H1 (cell line): Measurements from ENCODE around the gene ELL. TPM values are rescaled to one million over a fixed set of nuclear protein-coding genes. Genes with fewer than 3 reads are reported as not detected.

Experiments
- CTCF ChIA-PET: fragments of 300-600 bp; sonication (Branson Sonifier 250); formaldehyde crosslinking; loops from one replicate; lab custom pipeline; 2021; ENCODE audit not compliant: partially characterized antibody; lab: Charles Lee
- POLR2A ChIA-PET: fragments of 300-600 bp; sonication (Branson Sonifier 250); formaldehyde crosslinking; loops from one replicate; lab custom pipeline; 2021; ENCODE audit warnings: inconsistent platforms; ENCODE audit not compliant: partially characterized antibody; lab: Charles Lee
- DNase-seq, 2 experiments: peaks; one replicate each; pipeline versions ENCODE4 v3.0.0 to v3.0.0-alpha.2; 2010 to 2022; ENCODE audit warnings: low spot score in 2 of 2, low read depth in 1 of 2, mixed read lengths in 1 of 2
- FAIRE-seq: peaks from 2 replicates; lab custom pipeline; 2011; peaks lifted over from hg19 to GRCh38; lab: Jason Lieb, UNC
- H2AFZ ChIP-seq: 2 replicates; pipeline ENCODE4 v1.8.1; 2012; ENCODE audit warnings: low read length, inconsistent platforms
- H2AK5ac ChIP-seq: 2 replicates; pipeline ENCODE4 v1.6.1; 2013; ENCODE audit warnings: low read depth, low read length
- H2BK120ac ChIP-seq: replicated peaks from 2 replicates; pipeline ENCODE3; 2013; ENCODE audit warnings: low read depth, low read length, inconsistent platforms
- H2BK12ac ChIP-seq: 2 replicates; pipeline ENCODE4 v1.6.1; 2013; ENCODE audit warnings: low read depth, low read length
- H2BK15ac ChIP-seq: 2 replicates; pipeline ENCODE4 v1.6.1; 2013; ENCODE audit warnings: low read length
- H2BK20ac ChIP-seq: 2 replicates; pipeline ENCODE4 v1.6.1; 2013; ENCODE audit warnings: low read length
- H2BK5ac ChIP-seq: 2 replicates; pipeline ENCODE4 v1.6.1; 2013; ENCODE audit warnings: low read depth, low read length
- H3K14ac ChIP-seq: 2 replicates; pipeline ENCODE4 v1.6.1; 2013; ENCODE audit warnings: inconsistent platforms; ENCODE audit not compliant: insufficient read length
- H3K18ac ChIP-seq: 2 replicates; pipeline ENCODE4 v1.6.1; 2013; ENCODE audit warnings: low read length; ENCODE audit errors: extremely low read depth
- H3K23ac ChIP-seq: 2 replicates; pipeline ENCODE4 v1.6.1; 2013; ENCODE audit warnings: inconsistent platforms; ENCODE audit not compliant: insufficient read length
- H3K23me2 ChIP-seq: 2 replicates; pipeline ENCODE4 v1.6.1; 2013; ENCODE audit warnings: low read depth, low read length
- H3K27ac ChIP-seq: 2 replicates; pipeline ENCODE4 v1.6.1; 2011; ENCODE audit warnings: low read depth, low read length, inconsistent platforms
- H3K27me3 ChIP-seq, 4 experiments: replicated peaks in 1 of 4; 1 replicate in 1 of 4; 2 replicates in 3 of 4; pipeline versions ENCODE4 v1.6.1 to v1.8.1; 2011 to 2013; ENCODE audit warnings: low read length in 3 of 4, mild to moderate bottlenecking in 3 of 4, inconsistent platforms in 2 of 4, mixed read lengths in 2 of 4, moderate library complexity in 1 of 4; ENCODE audit not compliant: control insufficient read depth in 3 of 4, insufficient read depth in 3 of 4; ENCODE audit errors: extremely low read depth in 1 of 4
- H3K36me3 ChIP-seq, 4 experiments: 2 replicates each; pipeline versions ENCODE4 v1.6.1 to v1.8.1; 2011 to 2013; ENCODE audit warnings: mild to moderate bottlenecking in 4 of 4, low read length in 3 of 4, moderate library complexity in 2 of 4, control low read depth in 1 of 4, inconsistent platforms in 1 of 4; ENCODE audit not compliant: insufficient read depth in 4 of 4, control insufficient read depth in 2 of 4
- H3K4ac ChIP-seq: replicated peaks from 2 replicates; pipeline ENCODE3; 2013; ENCODE audit warnings: low read length, low read depth, mixed read lengths, inconsistent platforms; ENCODE audit not compliant: insufficient read length
- H3K4me1 ChIP-seq, 4 experiments: replicated peaks in 1 of 4; 1 replicate in 1 of 4; 2 replicates in 3 of 4; pipeline versions ENCODE4 v1.6.1 to v1.8.1; 2011 to 2013; ENCODE audit warnings: low read length in 3 of 4, inconsistent platforms in 2 of 4, mixed read lengths in 1 of 4; ENCODE audit not compliant: insufficient read depth in 4 of 4, control insufficient read depth in 3 of 4
- H3K4me2 ChIP-seq, 2 experiments: 2 replicates each; pipeline versions ENCODE4 v1.6.1 to v1.8.1; 2011 to 2013; ENCODE audit warnings: low read depth in 2 of 2, low read length in 2 of 2, control low read depth in 1 of 2, inconsistent platforms in 1 of 2, mild to moderate bottlenecking in 1 of 2; ENCODE audit not compliant: insufficient read depth in 1 of 2
- H3K4me3 ChIP-seq, 4 experiments: fragments of 200-600, 300-600 bp in 1 of 4; sonication (generic), shearing (Covaris generic), sonication (Bioruptor Twin) in 1 of 4; 2 replicates each; pipeline versions ENCODE4 v1.5.1 to v1.8.1; 2011 to 2016; ENCODE audit warnings: low read length in 4 of 4, low read depth in 3 of 4, control low read depth in 2 of 4, inconsistent platforms in 2 of 4, mild to moderate bottlenecking in 2 of 4, mixed read lengths in 1 of 4, moderate library complexity in 1 of 4; ENCODE audit not compliant: insufficient read depth in 2 of 4; ENCODE audit errors: extremely low read depth in 1 of 4
- H3K56ac ChIP-seq: replicated peaks from 2 replicates; pipeline ENCODE3; 2013; ENCODE audit warnings: low read depth, mild to moderate bottlenecking, mixed read lengths, low read length, inconsistent platforms; ENCODE audit not compliant: insufficient read length
- H3K79me1 ChIP-seq: 2 replicates; pipeline ENCODE4 v1.6.1; 2013; ENCODE audit warnings: low read depth, low read length, control low read depth
- H3K79me2 ChIP-seq, 2 experiments: 2 replicates each; pipeline versions ENCODE4 v1.6.1 to v1.8.1; 2012 to 2013; ENCODE audit warnings: low read length in 2 of 2, mild to moderate bottlenecking in 2 of 2, inconsistent platforms in 1 of 2; ENCODE audit not compliant: insufficient read depth in 2 of 2, control insufficient read depth in 1 of 2
- H3K9ac ChIP-seq, 4 experiments: replicated peaks in 1 of 4; 1 replicate in 1 of 4; 2 replicates in 3 of 4; pipeline versions ENCODE4 v1.6.1 to v1.8.1; 2011 to 2013; ENCODE audit warnings: low read depth in 3 of 4, low read length in 3 of 4, control low read depth in 2 of 4, mild to moderate bottlenecking in 2 of 4, moderate library complexity in 2 of 4, inconsistent platforms in 1 of 4; ENCODE audit errors: extremely low read depth in 1 of 4
- H3K9me3 ChIP-seq, 2 experiments: 2 replicates each; pipeline versions ENCODE4 v1.6.1 to v1.8.1; 2012 to 2013; ENCODE audit warnings: mild to moderate bottlenecking in 2 of 2, moderate library complexity in 2 of 2, control low read depth in 1 of 2, inconsistent platforms in 1 of 2, low read depth in 1 of 2, low read length in 1 of 2, mixed read lengths in 1 of 2; ENCODE audit not compliant: insufficient read depth in 2 of 2
- H4K20me1 ChIP-seq, 2 experiments: replicated peaks in 1 of 2; 2 replicates each; pipeline versions ENCODE3 to v1.8.1; 2011 to 2013; ENCODE audit warnings: inconsistent platforms in 2 of 2, low read length in 2 of 2, mild to moderate bottlenecking in 1 of 2; ENCODE audit not compliant: insufficient read depth in 2 of 2, control insufficient read depth in 1 of 2
- H4K5ac ChIP-seq: 2 replicates; pipeline ENCODE4 v1.6.1; 2013; ENCODE audit warnings: low read length, low read depth, mixed read lengths, inconsistent platforms; ENCODE audit not compliant: insufficient read length
- H4K8ac ChIP-seq: 2 replicates; pipeline ENCODE4 v1.8.0; 2013; ENCODE audit warnings: mild to moderate bottlenecking, moderate library complexity, low read length, inconsistent platforms; ENCODE audit not compliant: insufficient read depth; ENCODE audit errors: extremely low read depth
- H4K91ac ChIP-seq: replicated peaks from 2 replicates; pipeline ENCODE3; 2013; ENCODE audit warnings: low read length, mixed read lengths, inconsistent platforms; ENCODE audit not compliant: insufficient read length
- BACH1 ChIP-seq: IDR thresholded peaks from 2 replicates; pipeline ENCODE4 v1.6.1; 2012; ENCODE audit warnings: low read length, improper control_type of control experiment
- CBX8 ChIP-seq: fragments of 300-800, 300-1000 bp; sonication (generic); IDR thresholded peaks from 2 replicates; pipeline ENCODE4 v1.7.1; 2016; ENCODE audit warnings: low read depth, low read length, borderline replicate concordance
- EP300 ChIP-seq, 2 experiments: IDR thresholded peaks; 1 replicate in 1 of 2; 2 replicates in 1 of 2; pipeline ENCODE4 v1.6.1; 2011 to 2012; ENCODE audit warnings: low read depth in 2 of 2, low read length in 2 of 2, mild to moderate bottlenecking in 2 of 2, borderline replicate concordance in 1 of 2, inconsistent platforms in 1 of 2, moderate library complexity in 1 of 2
- GTF2F1 ChIP-seq: IDR thresholded peaks from 2 replicates; pipeline ENCODE4 v1.6.1; 2012; ENCODE audit warnings: low read depth, low read length, improper control_type of control experiment, borderline replicate concordance
- HDAC2 ChIP-seq, 2 experiments: fragments of 300-600 bp in 1 of 2; sonication (generic) in 1 of 2; IDR thresholded peaks; 2 replicates each; pipeline ENCODE4 v1.6.1; 2011 to 2012; ENCODE audit warnings: low read depth in 2 of 2, low read length in 2 of 2, mild to moderate bottlenecking in 2 of 2, moderate library complexity in 2 of 2, borderline replicate concordance in 1 of 2, inconsistent platforms in 1 of 2
- HDAC6 ChIP-seq: IDR thresholded peaks from one replicate; pipeline ENCODE4 v1.7.1; 2012; ENCODE audit warnings: low read depth, mild to moderate bottlenecking, inconsistent platforms, low read length, moderate library complexity
- JUN ChIP-seq: IDR thresholded peaks from 2 replicates; pipeline ENCODE4 v1.6.1; 2011; ENCODE audit warnings: low read depth, mild to moderate bottlenecking, improper control_type of control experiment, low read length
- JUND ChIP-seq: IDR thresholded peaks from 2 replicates; pipeline ENCODE4 v1.6.1; 2011; ENCODE audit warnings: mild to moderate bottlenecking, improper control_type of control experiment, low read length
- KDM1A ChIP-seq: fragments of 200-600, 300-600 bp; sonication (generic); IDR thresholded peaks from 2 replicates; pipeline ENCODE4 v1.7.1; 2016; ENCODE audit warnings: mild to moderate bottlenecking, low read length, borderline replicate concordance
- NRF1 ChIP-seq: IDR thresholded peaks from 2 replicates; pipeline ENCODE4 v1.6.1; 2011; ENCODE audit warnings: mild to moderate bottlenecking, low read depth, low read length, improper control_type of control experiment
- SUZ12 ChIP-seq: fragments of 200-600 bp; sonication (generic); IDR thresholded peaks from 2 replicates; pipeline ENCODE4 v1.6.1; 2012; ENCODE audit warnings: mild to moderate bottlenecking, inconsistent platforms, low read length, moderate library complexity, mixed read lengths
- TAF1 ChIP-seq: IDR thresholded peaks from 2 replicates; pipeline ENCODE4 v1.6.1; 2011; ENCODE audit warnings: mild to moderate bottlenecking, low read depth, low read length
- TAF7 ChIP-seq: optimal IDR thresholded peaks from 2 replicates; pipeline ENCODE3; 2011; ENCODE audit warnings: low read depth, mild to moderate bottlenecking, inconsistent platforms, low read length, moderate library complexity, borderline replicate concordance
- TEAD4 ChIP-seq: IDR thresholded peaks from 2 replicates; pipeline ENCODE4 v1.6.1; 2012; ENCODE audit warnings: low read depth, low read length, inconsistent platforms, mixed read lengths
- WGBS, 2 experiments: shearing (Covaris generic) in 1 of 2; methylation state at CpG; one replicate each; pipeline versions ENCODE4 v1.1.6 to v1.1.7; 2013 to 2015; ENCODE audit warnings: low lambda C conversion rate in 2 of 2, mixed read lengths in 2 of 2, inconsistent platforms in 1 of 2, low coverage in 1 of 2, missing lambda C conversion rate in 1 of 2; ENCODE audit not compliant: insufficient replicate concordance in 2 of 2, insufficient coverage in 1 of 2, insufficient read length in 1 of 2; ENCODE audit errors: extremely low coverage in 1 of 2, missing lambda C conversion rate in 1 of 2; 5-methylcytosine and 5-hydroxymethylcytosine counted together
- polyA plus RNA-seq, 7 experiments: library from polyadenylated mRNA; depleted of rRNA in 3 of 7; stranded (reverse) in 5 of 7; unstranded in 2 of 7; fragments of >200 nt in 5 of 7; fragments of 200-250 nt in 2 of 7; gene quantifications; 1 replicate in 5 of 7; 2 replicates in 1 of 7; 4 replicates in 1 of 7; pipeline versions ENCODE4 v1.2.1 to v1.2.3, GENCODE V29; 2011 to 2013; ENCODE audit warnings: missing spikeins in 2 of 7, mixed read lengths in 2 of 7
- total RNA-seq: library from RNA; stranded (reverse); fragmentation: NEBNext Ultra II Directional; extraction: Animal tissue kit (Norgen Biotek cat#: 25700); gene quantifications from 2 replicates; pipeline ENCODE4 v1.2.1, GENCODE V29; 2021

The ELL gene
- total and polyA plus RNA-seq, 2 of the 8 experiments (the other 6 are each of a cell fraction or from before 2014, with no cell fraction given) = 5.2 to 10.5 TPM

DNA sequence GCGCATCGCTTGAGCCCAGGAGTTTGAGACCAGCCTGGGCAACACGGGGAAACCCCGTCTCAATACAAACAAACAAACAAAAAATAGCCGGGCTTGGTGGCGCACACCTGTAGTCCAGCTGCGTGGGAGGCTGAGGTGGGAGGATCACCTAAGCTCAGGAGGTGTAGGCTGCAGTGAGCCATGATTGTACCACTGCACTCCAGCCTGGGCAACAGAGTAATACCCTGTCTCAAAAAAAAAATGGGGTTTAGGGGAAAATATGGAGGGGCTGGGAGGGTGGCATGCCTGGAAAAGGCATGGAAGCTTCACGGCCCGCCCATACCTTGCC lies 82.0 kb downstream of the ELL start:
- WGBS, 2 experiments = 91% methylated on average over 9 of the region's 9 CpGs; no CpG with 5 or more reads in 1 of the 2 experiments
- Histone ChIP-seq H4K5ac (no peak overlapping the region), H2AK5ac (no peak overlapping the region), H3K9me3 (no peaks in the 10 kb centered on the region), H3K56ac (no peak overlapping the region), H3K9ac (no peak overlapping the region), H2BK15ac (peak overlapping the region; percentile 61; the same call in 1 of the 2 replicates), H4K91ac (no peak overlapping the region), H3K23me2 (peaks cover 16% of the 10 kb centered on the region; the same call in 1 of the 2 replicates), H3K14ac (no peak overlapping the region), H3K27me3 (no peaks in the 10 kb centered on the region), H3K4me2 (peak overlapping the region in 1 of 2 experiments; percentile 75; a peak in 1 of 4 replicates), H3K4me1 (peaks cover 5 to 24% (median 18%) of the 10 kb centered on the region in 4 experiments), H3K27ac (no peak overlapping the region), H2BK12ac (peak overlapping the region; percentile 87; the same call in 1 of the 2 replicates), H3K36me3 (peaks cover 2 to 17% (median 8%) of the 10 kb centered on the region in 4 experiments; a peak in 4 of 8 replicates), H3K4ac (no peak overlapping the region), H3K79me2 (no peaks in the 10 kb centered on the region), H2AFZ (no peak overlapping the region), H3K79me1 (no peaks in the 10 kb centered on the region; the same call in 1 of the 2 replicates), H2BK5ac (0 out of 2 replicates have a peak overlapping the region, but pooled peaks have one; percentile 30), H3K18ac (no peak overlapping the region), H4K8ac (no peak overlapping the region), H3K4me3 (no peak overlapping the region), H2BK20ac (no peak overlapping the region), H2BK120ac (no peak overlapping the region), H4K20me1 (peaks cover 0 to 23% of the 10 kb centered on the region in 2 experiments), H3K23ac (no peak overlapping the region)
- ChIA-PET CTCF (interaction anchor here (0.6 to 2.4 kb wide), 15 partner anchors 7 to 123 kb away, joined by 3 to 8 read pairs (median 3); partner anchors contain the start of gene SSBP4), POLR2A (interaction anchor here (0.6 to 3.4 kb wide), 16 partner anchors 8 to 940 kb away, joined by 3 to 19 read pairs (median 4); partner anchors contain the start of genes JUND, SSBP4 and UBA52)
- no peak for DNase-seq
- no peak for FAIRE-seq
- TF ChIP-seq TEAD4 = no peak
- no peak for TF ChIP-seq HDAC6
- no peak for TF ChIP-seq HDAC2 (IDR thresholded peaks at IDR 0.05; ENCODE audit: borderline replicate concordance in 1 of 2, low read depth in 2 of 2, low read length in 2 of 2)
- TF ChIP-seq SUZ12 = no peak
- no peak for TF ChIP-seq TAF7
- no peak for TF ChIP-seq TAF1
- no peak for TF ChIP-seq GTF2F1
- no peak for TF ChIP-seq KDM1A
- no peak for TF ChIP-seq EP300 (IDR thresholded peaks at IDR 0.05; ENCODE audit: borderline replicate concordance in 1 of 2, low read depth in 2 of 2, low read length in 2 of 2)
- TF ChIP-seq CBX8 = no peak
- no peak for TF ChIP-seq BACH1
- TF ChIP-seq JUND = no peak
- TF ChIP-seq JUN = no peak
- no peak for TF ChIP-seq NRF1
